ENCODE data around the gene TRAF2.

GRCh38 chr9:136856079-136856476 lies 30.2 kb upstream of the TRAF2 start:
- TF ChIP-seq, protein P1, sequence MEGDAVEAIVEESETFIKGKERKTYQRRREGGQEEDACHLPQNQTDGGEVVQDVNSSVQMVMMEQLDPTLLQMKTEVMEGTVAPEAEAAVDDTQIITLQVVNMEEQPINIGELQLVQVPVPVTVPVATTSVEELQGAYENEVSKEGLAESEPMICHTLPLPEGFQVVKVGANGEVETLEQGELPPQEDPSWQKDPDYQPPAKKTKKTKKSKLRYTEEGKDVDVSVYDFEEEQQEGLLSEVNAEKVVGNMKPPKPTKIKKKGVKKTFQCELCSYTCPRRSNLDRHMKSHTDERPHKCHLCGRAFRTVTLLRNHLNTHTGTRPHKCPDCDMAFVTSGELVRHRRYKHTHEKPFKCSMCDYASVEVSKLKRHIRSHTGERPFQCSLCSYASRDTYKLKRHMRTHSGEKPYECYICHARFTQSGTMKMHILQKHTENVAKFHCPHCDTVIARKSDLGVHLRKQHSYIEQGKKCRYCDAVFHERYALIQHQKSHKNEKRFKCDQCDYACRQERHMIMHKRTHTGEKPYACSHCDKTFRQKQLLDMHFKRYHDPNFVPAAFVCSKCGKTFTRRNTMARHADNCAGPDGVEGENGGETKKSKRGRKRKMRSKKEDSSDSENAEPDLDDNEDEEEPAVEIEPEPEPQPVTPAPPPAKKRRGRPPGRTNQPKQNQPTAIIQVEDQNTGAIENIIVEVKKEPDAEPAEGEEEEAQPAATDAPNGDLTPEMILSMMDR (IDR thresholded peaks at IDR 0.05): no peak
- no peak for TF ChIP-seq EP300 (IDR thresholded peaks at IDR 0.05)

Measured in tibial nerve (tissue), 4 donors.